HCT116 (cell line): Measurements from ENCODE around the gene OSBPL8. TPM values are rescaled to one million over a fixed set of nuclear protein-coding genes. Genes with fewer than 3 reads are reported as not detected.

Experiments used
- ATAC-seq: fragments of 200-7000 bp; cut with Tn5 transposase; 2 replicates; pipeline ENCODE4 v1.9.1; 2020; ENCODE audit warnings: mild to moderate bottlenecking, moderate library complexity
- BruUV-seq: library from RNA; stranded (reverse); fragments of 400-500 nt; replicated peaks from 2 replicates; lab custom pipeline; 2021; lab: Mats Ljungman, UMichigan
- CTCF ChIA-PET: fragments of 300-600 bp; sonication (Branson Sonifier 250); formaldehyde crosslinking; loops from one replicate; lab custom pipeline; 2021; ENCODE audit warnings: antibody characterized with exemption; lab: Charles Lee
- POLR2A ChIA-PET: fragments of 300-600, 350-600 bp; sonication (Branson Sonifier 250); formaldehyde crosslinking; loops from one replicate; lab custom pipeline; 2021; ENCODE audit warnings: antibody characterized with exemption; lab: Charles Lee
- RAD21 ChIA-PET, 2 experiments: fragments of 300-600 bp; sonication (Branson Sonifier 250); formaldehyde crosslinking; loops; one replicate each; lab custom pipeline; 2023; ENCODE audit warnings: low total read pairs in 2 of 2; ENCODE audit not compliant: uncharacterized antibody in 2 of 2, unreplicated experiment in 2 of 2, low non-redundant PET in 1 of 2; lab: Charles Lee
- DNase-seq: peaks from one replicate; pipeline ENCODE4 v3.0.0-alpha.2; 2010; ENCODE audit warnings: low read depth, low spot score
- H2AFZ ChIP-seq: fragments of 200-600 bp; shearing (Covaris generic), sonication (generic); 2 replicates; pipeline ENCODE4 v1.6.1; 2017; ENCODE audit warnings: low read depth, mixed run types, mixed read lengths, antibody characterized with exemption, low read length; ENCODE audit not compliant: poor library complexity, severe bottlenecking
- H3K27ac ChIP-seq: 2 replicates; pipeline ENCODE4 v1.5.1; 2012; ENCODE audit warnings: low read depth, low read length
- H3K27me3 ChIP-seq: fragments of 200-600 bp; sonication (generic); 2 replicates; pipeline ENCODE4 v1.6.1; 2016; ENCODE audit warnings: mixed run types, low read length, mixed read lengths; ENCODE audit not compliant: insufficient read depth
- H3K36me3 ChIP-seq, 2 experiments: fragments of 200-500 bp in 1 of 2; fragments of 200-600 bp in 1 of 2; sonication (Bioruptor generic) in 1 of 2; sonication (generic) in 1 of 2; 2 replicates each; pipeline versions ENCODE4 v1.5.1 to v1.6.1; 2014 to 2016; ENCODE audit warnings: low read length in 2 of 2, inconsistent platforms in 1 of 2, mixed read lengths in 1 of 2, mixed run types in 1 of 2; ENCODE audit not compliant: insufficient read depth in 2 of 2, control insufficient read depth in 1 of 2
- H3K4me1 ChIP-seq, 2 experiments: fragments of 200-600 bp in 1 of 2; sonication (generic) in 1 of 2; 2 replicates each; pipeline versions ENCODE4 v1.5.1 to v1.6.1; 2012 to 2017; ENCODE audit warnings: low read length in 2 of 2, inconsistent platforms in 1 of 2, mild to moderate bottlenecking in 1 of 2, mixed read lengths in 1 of 2, mixed run types in 1 of 2, moderate library complexity in 1 of 2; ENCODE audit not compliant: insufficient read depth in 2 of 2, control insufficient read depth in 1 of 2
- H3K4me2 ChIP-seq: fragments of 200-600 bp; sonication (generic); 2 replicates; pipeline ENCODE4 v1.6.1; 2017; ENCODE audit warnings: mixed run types, low read length, mixed read lengths
- H3K4me3 ChIP-seq, 2 experiments: fragments of 200-600 bp in 1 of 2; sonication (generic) in 1 of 2; replicated peaks in 1 of 2; 2 replicates each; pipeline ENCODE4 v1.5.1; 2011 to 2016; ENCODE audit warnings: low read length in 2 of 2, control low read depth in 1 of 2, low read depth in 1 of 2, mild to moderate bottlenecking in 1 of 2, mixed read lengths in 1 of 2, mixed run types in 1 of 2
- H3K79me2 ChIP-seq: fragments of 200-600 bp; sonication (generic); 2 replicates; pipeline ENCODE4 v1.6.1; 2017; ENCODE audit warnings: mild to moderate bottlenecking, mixed run types, low read length, moderate library complexity, mixed read lengths; ENCODE audit not compliant: insufficient read depth
- H3K9ac ChIP-seq: fragments of 200-600 bp; sonication (generic); 2 replicates; pipeline ENCODE4 v1.6.1; 2016; ENCODE audit warnings: low read length, mixed read lengths
- H3K9me2 ChIP-seq: fragments of 200-600 bp; sonication (generic), shearing (Covaris generic); 2 replicates; pipeline ENCODE4 v1.6.1; 2017; ENCODE audit warnings: mixed run types, mild to moderate bottlenecking, moderate library complexity; ENCODE audit not compliant: insufficient read depth
- H3K9me3 ChIP-seq, 2 experiments: fragments of 200-500 bp in 1 of 2; fragments of 200-600 bp in 1 of 2; sonication (Bioruptor generic) in 1 of 2; sonication (generic) in 1 of 2; 2 replicates each; pipeline ENCODE4 v1.6.1; 2014 to 2017; ENCODE audit warnings: low read length in 2 of 2, mixed read lengths in 2 of 2, inconsistent platforms in 1 of 2, low read depth in 1 of 2, mild to moderate bottlenecking in 1 of 2, mixed run types in 1 of 2, moderate library complexity in 1 of 2; ENCODE audit not compliant: control insufficient read depth in 1 of 2, insufficient read depth in 1 of 2
- H4K20me1 ChIP-seq: fragments of 200-600 bp; sonication (generic), shearing (Covaris generic); 2 replicates; pipeline ENCODE4 v1.6.1; 2017; ENCODE audit warnings: mixed run types, mild to moderate bottlenecking, moderate library complexity; ENCODE audit not compliant: insufficient read depth
- ATF3 ChIP-seq: IDR thresholded peaks from 2 replicates; pipeline ENCODE4 v1.6.1; 2012
- CBX3 ChIP-seq: IDR thresholded peaks from 2 replicates; pipeline ENCODE4 v1.6.1; 2012; ENCODE audit warnings: low read depth
- CEBPB ChIP-seq: IDR thresholded peaks from 2 replicates; pipeline ENCODE4 v1.6.1; 2012; ENCODE audit warnings: low read depth
- EGR1 ChIP-seq: IDR thresholded peaks from 2 replicates; pipeline ENCODE4 v1.6.1; 2012; ENCODE audit warnings: low read depth
- ELF1 ChIP-seq: IDR thresholded peaks from 2 replicates; pipeline ENCODE4 v1.6.1; 2012; ENCODE audit warnings: low read depth, borderline replicate concordance
- EZH2phosphoT487 ChIP-seq: fragments of 200-600 bp; IDR thresholded peaks from 2 replicates; pipeline ENCODE4 v1.6.1; 2018; ENCODE audit warnings: antibody characterized with exemption, borderline replicate concordance
- POLR2A ChIP-seq: IDR thresholded peaks from 2 replicates; pipeline ENCODE4 v1.7.0; 2011; ENCODE audit warnings: borderline replicate concordance; ENCODE audit not compliant: insufficient read depth, insufficient read length; ENCODE audit errors: extremely low read depth
- RAD21 ChIP-seq: IDR thresholded peaks from 2 replicates; pipeline ENCODE4 v1.6.1; 2012; ENCODE audit warnings: low read depth, mild to moderate bottlenecking
- SIN3A ChIP-seq: IDR thresholded peaks from 2 replicates; pipeline ENCODE4 v1.6.1; 2012; ENCODE audit warnings: low read depth
- SP1 ChIP-seq: IDR thresholded peaks from 2 replicates; pipeline ENCODE4 v1.6.1; 2012; ENCODE audit warnings: low read depth
- TCF7L2 ChIP-seq: IDR thresholded peaks from 2 replicates; pipeline ENCODE4 v1.7.0; 2011; ENCODE audit warnings: borderline replicate concordance, inconsistent platforms; ENCODE audit not compliant: insufficient read depth, insufficient read length; ENCODE audit errors: extremely low read depth
- YY1 ChIP-seq: IDR thresholded peaks from 2 replicates; pipeline ENCODE4 v1.6.1; 2011; ENCODE audit warnings: low read length, low read depth, moderate library complexity, mild to moderate bottlenecking; ENCODE audit not compliant: insufficient replicate concordance; ENCODE audit errors: extremely low read depth
- ZNF274 ChIP-seq: fragments of 200-500 bp; sonication (Bioruptor generic); IDR thresholded peaks from 2 replicates; pipeline ENCODE4 v1.6.1; 2014; ENCODE audit warnings: mild to moderate bottlenecking, low read depth, low read length, inconsistent platforms
- intact Hi-C: fragments of 100-400 bp; cut with micrococcal nuclease; formaldehyde crosslinking; loops from 2 replicates; pipeline ENCODE4 v1.10.0; 2022
- total RNA-seq: library from RNA; stranded (reverse); gene quantifications from one replicate; pipeline ENCODE4 v1.2.1, GENCODE V29; 2021; ENCODE audit not compliant: unreplicated experiment
- TF ChIP-seq, protein P1 (sequence below): IDR thresholded peaks from 2 replicates; pipeline ENCODE4 v1.6.1; 2012

The OSBPL8 gene
- total RNA-seq, 1 experiment from 2014 or later = 115 TPM

GRCh38 chr12:76523408-76523807 is 36.2 kb downstream of the OSBPL8 start:
- BruUV-seq = no TSS peak
- Histone ChIP-seq H3K36me3 (no peaks in the 10 kb centered on the region), H4K20me1 (no peaks in the 10 kb centered on the region; the same call in 1 of the 2 replicates), H3K4me3 (no peak overlapping the region), H3K4me2 (no peak overlapping the region), H3K27me3 (no peaks in the 10 kb centered on the region), H3K9me3 (no peaks in the 10 kb centered on the region), H3K4me1 (no peaks in the 10 kb centered on the region), H3K9ac (no peak overlapping the region), H2AFZ (no peak overlapping the region), H3K27ac (no peak overlapping the region), H3K9me2 (no peaks in the 10 kb centered on the region), H3K79me2 (peaks cover 66% of the 10 kb centered on the region)
- CTCF ChIA-PET = no interaction called here
- RAD21 ChIA-PET = no interaction called here
- ATAC-seq (no peak), DNase-seq (no peak)
- intact Hi-C loops = no loop called here
- POLR2A ChIA-PET = no interaction called here
- TF ChIP-seq TCF7L2 = no peak
- TF ChIP-seq SP1 = no peak
- TF ChIP-seq RAD21 = no peak
- TF ChIP-seq CEBPB = no peak
- TF ChIP-seq SIN3A = no peak
- no peak for TF ChIP-seq ELF1
- TF ChIP-seq, protein P1, sequence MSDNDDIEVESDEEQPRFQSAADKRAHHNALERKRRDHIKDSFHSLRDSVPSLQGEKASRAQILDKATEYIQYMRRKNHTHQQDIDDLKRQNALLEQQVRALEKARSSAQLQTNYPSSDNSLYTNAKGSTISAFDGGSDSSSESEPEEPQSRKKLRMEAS = no peak
- no peak for TF ChIP-seq POLR2A
- TF ChIP-seq YY1 = no peak
- no peak for TF ChIP-seq EZH2phosphoT487

DNA sequence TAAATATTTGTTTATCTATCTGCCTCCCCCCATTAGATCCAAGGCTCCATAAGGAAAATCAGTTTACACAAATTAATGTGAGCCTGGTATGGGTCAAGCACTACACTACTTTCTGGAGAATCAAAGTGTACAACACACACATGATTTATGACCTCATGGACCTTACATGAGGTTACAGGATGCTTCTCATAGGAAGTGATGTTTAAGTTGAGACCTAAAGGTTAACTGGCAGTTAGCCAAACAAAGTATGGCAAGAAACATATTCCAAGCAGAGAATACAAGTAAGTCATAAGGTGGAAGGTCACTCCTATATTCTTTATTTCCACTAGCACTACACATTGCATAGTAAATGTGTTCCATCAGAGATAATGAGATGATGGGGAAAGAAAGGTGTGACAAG is 39.2 kb downstream of the OSBPL8 start:
- CTCF ChIA-PET = no interaction called here
- H3K4me3 ChIP-seq = no peak overlapping the region
- intact Hi-C loops = no loop called here
- RAD21 ChIA-PET = no interaction called here
- POLR2A ChIA-PET = no interaction called here
- H3K4me1 ChIP-seq = no peaks in the 10 kb centered on the region
- H4K20me1 ChIP-seq = no peaks in the 10 kb centered on the region; the same call in 1 of the 2 replicates
- TF ChIP-seq EGR1 (no peak), CBX3 (no peak), ATF3 (no peak), ZNF274 (no peak)
- no peak for DNase-seq
- H3K9me3 ChIP-seq = no peaks in the 10 kb centered on the region
- peaks cover 76% of the 10 kb centered on the region for H3K79me2 ChIP-seq
- BruUV-seq = no TSS peak
- no peak overlapping the region for H3K9ac ChIP-seq
- H3K4me2 ChIP-seq = no peak overlapping the region
- ATAC-seq = no peak
- H2AFZ ChIP-seq = no peak overlapping the region
- no peaks in the 10 kb centered on the region for H3K9me2 ChIP-seq
- H3K27me3 ChIP-seq = no peaks in the 10 kb centered on the region
- no peaks in the 10 kb centered on the region for H3K36me3 ChIP-seq
- no peak overlapping the region for H3K27ac ChIP-seq
